Esophagus squamous epithelium (tissue), 4 donors: ENCODE results near the gene SRSF3.

Experiments
- POLR2A ChIP-seq, 4 donors: fragments of 450-650 bp; IDR thresholded peaks; one replicate each; pipeline ENCODE4 v1.6.1; 2017; ENCODE audit warnings: antibody characterized with exemption in 4 of 4, mild to moderate bottlenecking in 4 of 4, moderate library complexity in 3 of 4
- TF ChIP-seq, protein P1 (sequence below), 6 experiments: fragments of 450-650 bp in 4 of 6; fragments of 200-600 bp in 2 of 6; sonication (generic) in 2 of 6; IDR thresholded peaks; one replicate each; pipeline ENCODE4 v1.5.1; 2016 to 2019; ENCODE audit warnings: antibody characterized with exemption in 6 of 6, mild to moderate bottlenecking in 4 of 6, moderate library complexity in 4 of 6

- TF ChIP-seq, protein P1, sequence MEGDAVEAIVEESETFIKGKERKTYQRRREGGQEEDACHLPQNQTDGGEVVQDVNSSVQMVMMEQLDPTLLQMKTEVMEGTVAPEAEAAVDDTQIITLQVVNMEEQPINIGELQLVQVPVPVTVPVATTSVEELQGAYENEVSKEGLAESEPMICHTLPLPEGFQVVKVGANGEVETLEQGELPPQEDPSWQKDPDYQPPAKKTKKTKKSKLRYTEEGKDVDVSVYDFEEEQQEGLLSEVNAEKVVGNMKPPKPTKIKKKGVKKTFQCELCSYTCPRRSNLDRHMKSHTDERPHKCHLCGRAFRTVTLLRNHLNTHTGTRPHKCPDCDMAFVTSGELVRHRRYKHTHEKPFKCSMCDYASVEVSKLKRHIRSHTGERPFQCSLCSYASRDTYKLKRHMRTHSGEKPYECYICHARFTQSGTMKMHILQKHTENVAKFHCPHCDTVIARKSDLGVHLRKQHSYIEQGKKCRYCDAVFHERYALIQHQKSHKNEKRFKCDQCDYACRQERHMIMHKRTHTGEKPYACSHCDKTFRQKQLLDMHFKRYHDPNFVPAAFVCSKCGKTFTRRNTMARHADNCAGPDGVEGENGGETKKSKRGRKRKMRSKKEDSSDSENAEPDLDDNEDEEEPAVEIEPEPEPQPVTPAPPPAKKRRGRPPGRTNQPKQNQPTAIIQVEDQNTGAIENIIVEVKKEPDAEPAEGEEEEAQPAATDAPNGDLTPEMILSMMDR (IDR thresholded peaks at IDR 0.05), result no peak
- TF ChIP-seq POLR2A (IDR thresholded peaks at IDR 0.05), result no peak
Measured at GRCh38 chr6:36629784-36630183, 35.6 kb downstream of the SRSF3 start.
